GM12878 (cell line): Measurements from ENCODE around the gene RSPRY1. TPM values are rescaled to one million over a fixed set of nuclear protein-coding genes. Genes with fewer than 3 reads are reported as not detected.
"Not testable (repeated sequence)": the region's sequence is repeated elsewhere in the genome, so short reads cannot be mapped to it uniquely, and the experiment has no call there.

Experiments used
- ATAC-seq: fragments of 200-7000 bp; cut with Tn5 transposase; 3 replicates; pipeline ENCODE4 v1.9.1; 2020; ENCODE audit warnings: mild to moderate bottlenecking, moderate library complexity
- BruUV-seq: library from RNA; stranded (reverse); fragments of 400-500 nt; replicated peaks from 2 replicates; lab custom pipeline; 2021; lab: Mats Ljungman, UMichigan
- CTCF ChIA-PET: fragments of 300-600 bp; sonication (Branson Sonifier 250); formaldehyde crosslinking; extraction: SDS; loops from one replicate; lab custom pipeline; 2021; ENCODE audit warnings: inconsistent platforms; lab: Yijun Ruan, JAX
- POLR2A ChIA-PET: fragments of 350-600 bp; formaldehyde crosslinking; extraction: SDS; loops from one replicate; lab custom pipeline; 2021; ENCODE audit warnings: inconsistent platforms; lab: Charles Lee
- RAD21 ChIA-PET: fragments of 300-600 bp; sonication (Branson Sonifier 250); formaldehyde crosslinking; loops from one replicate; lab custom pipeline; 2023; ENCODE audit warnings: antibody characterized with exemption; ENCODE audit not compliant: unreplicated experiment; lab: Charles Lee
- SMC1A ChIA-PET: fragments of 300-600 bp; sonication (Branson Sonifier 250); formaldehyde crosslinking; loops from one replicate; lab custom pipeline; 2023; ENCODE audit not compliant: unreplicated experiment, uncharacterized antibody; lab: Charles Lee
- DNase-seq: peaks from one replicate; pipeline ENCODE4 v3.0.0-alpha.2; 2011; ENCODE audit warnings: low read depth, low spot score
- FAIRE-seq: peaks from 3 replicates; lab custom pipeline; 2011; peaks lifted over from hg19 to GRCh38; lab: Jason Lieb, UNC
- H2AFZ ChIP-seq: 2 replicates; pipeline ENCODE4 v1.6.0; 2011; ENCODE audit warnings: low read depth, low read length, control low read depth; ENCODE audit not compliant: control insufficient read depth
- H3K27ac ChIP-seq: 2 replicates; pipeline ENCODE4 v1.5.1; 2011; ENCODE audit warnings: control low read depth; ENCODE audit not compliant: control insufficient read depth, insufficient read depth
- H3K27me3 ChIP-seq, 2 experiments: replicated peaks in 1 of 2; 2 replicates each; pipeline versions ENCODE4 v1.6.0 to v1.6.1; 2011; ENCODE audit warnings: low read length in 1 of 2; ENCODE audit not compliant: control insufficient read depth in 2 of 2, insufficient read depth in 2 of 2
- H3K36me3 ChIP-seq, 2 experiments: 2 replicates each; pipeline ENCODE4 v1.5.1; 2011; ENCODE audit warnings: low read length in 1 of 2; ENCODE audit not compliant: control insufficient read depth in 2 of 2, insufficient read depth in 2 of 2
- H3K4me1 ChIP-seq: 2 replicates; pipeline ENCODE4 v1.6.1; 2011; ENCODE audit warnings: mild to moderate bottlenecking, low read length, moderate library complexity, mixed read lengths; ENCODE audit not compliant: control insufficient read depth, insufficient read depth
- H3K4me2 ChIP-seq: 2 replicates; pipeline ENCODE4 v1.6.0; 2011; ENCODE audit warnings: control low read depth; ENCODE audit not compliant: control insufficient read depth, insufficient read depth
- H3K4me3 ChIP-seq: fragments of 200-600 bp; sonication (generic); 2 replicates; pipeline ENCODE4 v1.5.1; 2016
- H3K79me2 ChIP-seq: 2 replicates; pipeline ENCODE4 v1.6.0; 2011; ENCODE audit warnings: low read length; ENCODE audit not compliant: control insufficient read depth, insufficient read depth
- H3K9ac ChIP-seq: 2 replicates; pipeline ENCODE4 v1.8.0; 2011; ENCODE audit warnings: low read length, control low read depth, mixed read lengths; ENCODE audit not compliant: control insufficient read depth, insufficient read depth
- H3K9me3 ChIP-seq: replicated peaks from 3 replicates; pipeline ENCODE4 v1.5.1; 2011; ENCODE audit warnings: mild to moderate bottlenecking, low read length; ENCODE audit not compliant: control insufficient read depth, insufficient read depth
- H4K20me1 ChIP-seq: 2 replicates; pipeline ENCODE4 v1.6.0; 2011; ENCODE audit not compliant: control insufficient read depth, insufficient read depth
- WGBS: methylation state at CpG from one replicate; pipeline ENCODE4 v1.1.6; 2016; ENCODE audit warnings: low lambda C conversion rate; ENCODE audit not compliant: insufficient replicate concordance, insufficient coverage; ENCODE audit errors: missing lambda C conversion rate; 5-methylcytosine and 5-hydroxymethylcytosine counted together
- in situ Hi-C: fragments of 300-500 bp; cut with MboI; formaldehyde crosslinking; loops from 9 replicates; pipeline ENCODE4 v1.14.3; 2018; ENCODE audit warnings: mixed read lengths
- intact Hi-C: fragments of 100-400 bp; cut with micrococcal nuclease; formaldehyde crosslinking; loops from one replicate; pipeline ENCODE4 v1.14.2; 2022; ENCODE audit not compliant: unreplicated experiment
- polyA plus RNA-seq, 11 experiments: library from polyadenylated mRNA; depleted of rRNA in 4 of 11; unstranded in 6 of 11; stranded (reverse) in 5 of 11; fragments of >200 nt; fragmentation: Nextera tagmentation in 4 of 11; fragmentation: Illumina TruSeq in 1 of 11; extraction: Ambion mirVana in 4 of 11; extraction: Trizol in 1 of 11; gene quantifications; 1 replicate in 1 of 11; 2 replicates in 10 of 11; pipeline versions ENCODE4 v1.2.1 to v1.2.3, GENCODE V29; 2011 to 2016; ENCODE audit warnings: inconsistent platforms in 2 of 11, missing spikeins in 2 of 11, low read depth in 1 of 11
- total RNA-seq, 4 experiments: library from RNA; depleted of rRNA in 3 of 4; stranded (reverse); fragments of >200 nt in 3 of 4; fragmentation: Illumina TruSeq in 1 of 4; extraction: Trizol in 1 of 4; gene quantifications; 2 replicates each; pipeline versions ENCODE4 v1.2.1 to v1.2.3, GENCODE V29; 2013 to 2021
- TF ChIP-seq, protein P1 (sequence below): fragments of 450-650 bp; IDR thresholded peaks from 2 replicates; pipeline ENCODE4 v1.6.1; 2016; ENCODE audit warnings: mild to moderate bottlenecking

Gene RSPRY1
- total and polyA plus RNA-seq, 10 of the 15 experiments (the other 5 are each of a cell fraction or from before 2014, with no cell fraction given) = 18.5 to 57.0 (median 41.2) TPM

GRCh38 chr16:57187902-57188710, 2.0 kb downstream of the RSPRY1 start:
- FAIRE-seq, BruUV-seq: not testable (repeated sequence)
- WGBS = 80% methylated on average over 18 of the region's 18 CpGs

More at GRCh38 chr16:57187902-57188710, 2.0 kb downstream of the RSPRY1 start:
- ChIA-PET POLR2A (interaction anchor here (0.9 to 2.8 kb wide), 2 partner anchors 9 to 109 kb away, joined by 4 to 10 read pairs; no protein-coding TSS in a partner anchor), CTCF (interaction anchor here (0.7 to 1.0 kb wide), 6 partner anchors 9 to 275 kb away, joined by 3 to 4 read pairs (median 3); partner anchors contain the start of genes CPNE2 and POLR2C), SMC1A (interaction anchor here (0.7 to 1.5 kb wide), 6 partner anchors 17 to 299 kb away, joined by 3 to 4 read pairs (median 3); no protein-coding TSS in a partner anchor), RAD21 (interaction anchor here (1.4 to 3.6 kb wide), 2 partner anchors 50 to 111 kb away, joined by 3 to 20 read pairs; no protein-coding TSS in a partner anchor)
- intact Hi-C loops = loop anchor here (2.0 to 5.0 kb wide), 3 partner anchors 111 to 349 kb away; partner anchors contain the start of gene CCDC102A
- H3K4me1 ChIP-seq, H4K20me1 ChIP-seq, H3K36me3 ChIP-seq, DNase-seq, ATAC-seq, H3K27me3 ChIP-seq, H3K9me3 ChIP-seq, H2AFZ ChIP-seq, in situ Hi-C loops: not testable (repeated sequence)
- H3K9ac ChIP-seq = peak overlapping the region; percentile 98; the same call in 1 of the 2 replicates
- peak overlapping the region; percentile 89 for H3K27ac ChIP-seq
- H3K4me3 ChIP-seq = peak overlapping the region; percentile 84
- peaks cover 92% of the 10 kb centered on the region for H3K79me2 ChIP-seq
- peak overlapping the region; percentile 85 for H3K4me2 ChIP-seq
- TF ChIP-seq, protein P1, sequence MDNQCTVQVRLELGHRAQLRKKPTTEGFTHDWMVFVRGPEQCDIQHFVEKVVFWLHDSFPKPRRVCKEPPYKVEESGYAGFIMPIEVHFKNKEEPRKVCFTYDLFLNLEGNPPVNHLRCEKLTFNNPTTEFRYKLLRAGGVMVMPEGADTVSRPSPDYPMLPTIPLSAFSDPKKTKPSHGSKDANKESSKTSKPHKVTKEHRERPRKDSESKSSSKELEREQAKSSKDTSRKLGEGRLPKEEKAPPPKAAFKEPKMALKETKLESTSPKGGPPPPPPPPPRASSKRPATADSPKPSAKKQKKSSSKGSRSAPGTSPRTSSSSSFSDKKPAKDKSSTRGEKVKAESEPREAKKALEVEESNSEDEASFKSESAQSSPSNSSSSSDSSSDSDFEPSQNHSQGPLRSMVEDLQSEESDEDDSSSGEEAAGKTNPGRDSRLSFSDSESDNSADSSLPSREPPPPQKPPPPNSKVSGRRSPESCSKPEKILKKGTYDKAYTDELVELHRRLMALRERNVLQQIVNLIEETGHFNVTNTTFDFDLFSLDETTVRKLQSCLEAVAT = peak; percentile 88
